22Rv1 (cell line): Measurements from ENCODE around the gene SAP30L.

ENCODE experiments used
- ZFX ChIP-seq: fragments of 450-650 bp; IDR thresholded peaks from 2 replicates; pipeline ENCODE4 v1.6.1; 2017; ENCODE audit warnings: antibody characterized with exemption, borderline replicate concordance
- TF ChIP-seq, protein P1 (sequence below): fragments of 450-650 bp; IDR thresholded peaks from 2 replicates; pipeline ENCODE4 v1.5.1; 2017; ENCODE audit warnings: mild to moderate bottlenecking

DNA sequence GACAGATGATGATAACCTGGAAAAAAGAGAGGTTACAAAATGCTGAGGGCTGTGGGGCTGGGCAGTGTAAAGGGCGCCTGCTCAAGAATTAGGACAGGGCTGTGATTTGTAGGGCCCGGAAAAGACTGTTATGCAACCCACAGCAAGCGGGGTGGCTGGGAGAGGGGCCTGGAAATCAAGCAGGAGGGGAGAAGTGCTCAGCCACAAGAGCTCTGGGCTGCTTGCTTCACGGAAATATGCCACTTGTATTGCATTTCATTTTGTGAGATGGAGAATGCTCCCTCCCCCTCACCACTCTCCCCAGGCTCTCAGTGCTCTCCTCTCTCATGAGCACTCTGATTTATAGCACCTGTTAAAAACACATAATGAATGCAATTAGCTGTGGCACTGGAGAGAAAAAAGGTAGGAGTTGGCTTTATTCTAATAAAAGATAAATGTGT lies 40.6 kb downstream of the SAP30L start:
- TF ChIP-seq, protein P1, sequence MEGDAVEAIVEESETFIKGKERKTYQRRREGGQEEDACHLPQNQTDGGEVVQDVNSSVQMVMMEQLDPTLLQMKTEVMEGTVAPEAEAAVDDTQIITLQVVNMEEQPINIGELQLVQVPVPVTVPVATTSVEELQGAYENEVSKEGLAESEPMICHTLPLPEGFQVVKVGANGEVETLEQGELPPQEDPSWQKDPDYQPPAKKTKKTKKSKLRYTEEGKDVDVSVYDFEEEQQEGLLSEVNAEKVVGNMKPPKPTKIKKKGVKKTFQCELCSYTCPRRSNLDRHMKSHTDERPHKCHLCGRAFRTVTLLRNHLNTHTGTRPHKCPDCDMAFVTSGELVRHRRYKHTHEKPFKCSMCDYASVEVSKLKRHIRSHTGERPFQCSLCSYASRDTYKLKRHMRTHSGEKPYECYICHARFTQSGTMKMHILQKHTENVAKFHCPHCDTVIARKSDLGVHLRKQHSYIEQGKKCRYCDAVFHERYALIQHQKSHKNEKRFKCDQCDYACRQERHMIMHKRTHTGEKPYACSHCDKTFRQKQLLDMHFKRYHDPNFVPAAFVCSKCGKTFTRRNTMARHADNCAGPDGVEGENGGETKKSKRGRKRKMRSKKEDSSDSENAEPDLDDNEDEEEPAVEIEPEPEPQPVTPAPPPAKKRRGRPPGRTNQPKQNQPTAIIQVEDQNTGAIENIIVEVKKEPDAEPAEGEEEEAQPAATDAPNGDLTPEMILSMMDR, result no peak
- TF ChIP-seq ZFX, result no peak
